ENCODE measurements around the gene NNMT. TPM values are rescaled to one million over a fixed set of nuclear protein-coding genes. Genes with fewer than 3 reads are reported as not detected.

The NNMT gene
- total RNA-seq, 1 experiment from 2014 or later: not detected

DNA sequence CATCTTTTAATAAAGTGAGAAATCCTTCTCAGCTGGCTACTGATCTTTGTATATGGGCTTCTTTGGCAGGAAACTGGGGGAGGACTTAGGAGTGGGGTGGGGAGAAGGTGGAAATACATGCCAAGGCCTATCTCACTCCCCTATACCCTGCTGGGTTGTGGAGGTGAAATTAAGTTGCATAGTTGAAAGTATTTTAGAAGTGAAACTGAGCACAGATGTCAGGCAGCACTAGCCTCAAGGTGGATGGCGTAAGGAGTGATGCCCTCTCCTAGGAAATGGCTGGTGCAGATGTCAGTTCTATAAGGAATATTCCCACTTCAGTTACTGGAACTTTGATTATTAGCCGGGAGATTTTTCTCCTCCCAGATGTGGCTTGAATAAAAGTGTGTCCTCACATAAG is 46.3 kb downstream of the NNMT start:
- H4K91ac ChIP-seq (ENCODE audit: insufficient read length, low read depth, low read length): no peak overlapping the region
- peaks cover 10 to 12% of the 10 kb centered on the region in 2 experiments for H3K9me3 Mint-ChIP-seq
- peaks cover 4% of the 10 kb centered on the region; the same call in 1 of the 2 replicates for H3K4me1 ChIP-seq (ENCODE audit: insufficient read depth, low read length)
- H3K79me1 ChIP-seq (ENCODE audit: insufficient read depth, low read depth, low read length, poor library complexity, severe bottlenecking): no peaks in the 10 kb centered on the region
- H3K4me2 ChIP-seq (ENCODE audit: insufficient read depth, insufficient read length, low read length): no peak overlapping the region
- peaks cover 4% of the 10 kb centered on the region; the same call in 1 of the 2 replicates for H3K27me3 Mint-ChIP-seq (ENCODE audit: low read depth)
- peaks cover 3 to 12% (median 4%) of the 10 kb centered on the region in 3 experiments; a peak in 5 of 7 replicates for H3K36me3 Mint-ChIP-seq (ENCODE audit: insufficient read depth in 1 of 3, low read depth in 3 of 3)
- H2BK12ac ChIP-seq (ENCODE audit: insufficient read length, low read depth, low read length): no peak overlapping the region
- H3K56ac ChIP-seq (ENCODE audit: insufficient read length, low read depth, low read length): no peak overlapping the region
- no peak overlapping the region for H3K9ac ChIP-seq (ENCODE audit: extremely low read depth, insufficient read length, low read length)
- H3K27ac Mint-ChIP-seq: no peak overlapping the region
- H2AFZ ChIP-seq (ENCODE audit: low read length): no peak overlapping the region
- no peak overlapping the region for H3K23ac ChIP-seq (ENCODE audit: insufficient read length, low read depth, low read length)
- no peaks in the 10 kb centered on the region for H3K27me3 ChIP-seq (ENCODE audit: insufficient read depth, low read length)
- H3K79me2 ChIP-seq (ENCODE audit: insufficient read depth, low read length): no peaks in the 10 kb centered on the region
- no peak overlapping the region for H3T11ph ChIP-seq (ENCODE audit: low read length)
- no peak overlapping the region for H3K4me3 Mint-ChIP-seq
- no peak overlapping the region for H3K27ac ChIP-seq (ENCODE audit: insufficient read length, low read depth, low read length)
- H2BK5ac ChIP-seq (ENCODE audit: insufficient read length, low read length): no peak overlapping the region
- WGBS (ENCODE audit: extremely low coverage, insufficient read length, low lambda C conversion rate): no CpG with 5 or more reads among the region's 2 CpGs
- no peak overlapping the region for H2BK15ac ChIP-seq (ENCODE audit: low read depth, low read length)
- no peaks in the 10 kb centered on the region for H3K9me3 ChIP-seq (ENCODE audit: control insufficient read depth, low read depth, low read length)
- no peak overlapping the region for H2AK5ac ChIP-seq (ENCODE audit: insufficient read length, low read length)
- H3K4ac ChIP-seq (ENCODE audit: low read depth, low read length): no peak overlapping the region
- no peak overlapping the region for H3K18ac ChIP-seq (ENCODE audit: insufficient read length, low read depth, low read length)
- H4K5ac ChIP-seq (ENCODE audit: insufficient read length, low read depth, low read length): no peak overlapping the region
- H2BK120ac ChIP-seq (ENCODE audit: low read depth, low read length, poor library complexity, severe bottlenecking): no peak overlapping the region
- no peaks in the 10 kb centered on the region for H3K23me2 ChIP-seq (ENCODE audit: insufficient read length, low read depth, low read length, poor library complexity, severe bottlenecking)
- no peak for DNase-seq
- TF ChIP-seq, protein P1, sequence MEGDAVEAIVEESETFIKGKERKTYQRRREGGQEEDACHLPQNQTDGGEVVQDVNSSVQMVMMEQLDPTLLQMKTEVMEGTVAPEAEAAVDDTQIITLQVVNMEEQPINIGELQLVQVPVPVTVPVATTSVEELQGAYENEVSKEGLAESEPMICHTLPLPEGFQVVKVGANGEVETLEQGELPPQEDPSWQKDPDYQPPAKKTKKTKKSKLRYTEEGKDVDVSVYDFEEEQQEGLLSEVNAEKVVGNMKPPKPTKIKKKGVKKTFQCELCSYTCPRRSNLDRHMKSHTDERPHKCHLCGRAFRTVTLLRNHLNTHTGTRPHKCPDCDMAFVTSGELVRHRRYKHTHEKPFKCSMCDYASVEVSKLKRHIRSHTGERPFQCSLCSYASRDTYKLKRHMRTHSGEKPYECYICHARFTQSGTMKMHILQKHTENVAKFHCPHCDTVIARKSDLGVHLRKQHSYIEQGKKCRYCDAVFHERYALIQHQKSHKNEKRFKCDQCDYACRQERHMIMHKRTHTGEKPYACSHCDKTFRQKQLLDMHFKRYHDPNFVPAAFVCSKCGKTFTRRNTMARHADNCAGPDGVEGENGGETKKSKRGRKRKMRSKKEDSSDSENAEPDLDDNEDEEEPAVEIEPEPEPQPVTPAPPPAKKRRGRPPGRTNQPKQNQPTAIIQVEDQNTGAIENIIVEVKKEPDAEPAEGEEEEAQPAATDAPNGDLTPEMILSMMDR (conservative IDR thresholded peaks at IDR 0.05): no peak
- H2BK20ac ChIP-seq (ENCODE audit: low read depth, low read length, poor library complexity, severe bottlenecking): no peak overlapping the region
- H3K14ac ChIP-seq (ENCODE audit: insufficient read depth, low read length): no peak overlapping the region
- H4K20me1 ChIP-seq (ENCODE audit: control insufficient read depth, insufficient read depth, insufficient read length): no peaks in the 10 kb centered on the region
- peaks cover 4 to 5% of the 10 kb centered on the region in 2 experiments; a peak in 3 of 4 replicates for H3K4me1 Mint-ChIP-seq
- no peak overlapping the region for H4K8ac ChIP-seq (replicated peaks; ENCODE audit: insufficient read length, low read depth, low read length)
